Hepatocyte (in vitro differentiated cells): ENCODE results near the gene TMEM273. TPM values are rescaled to one million over a fixed set of nuclear protein-coding genes. Genes with fewer than 3 reads are reported as not detected.

ENCODE experiments used
- DNase-seq: peaks from one replicate; pipeline ENCODE4 v3.0.0-alpha.2; 2016; ENCODE audit warnings: low spot score
- H2AFZ ChIP-seq: fragments of 200-600 bp; sonication (generic); 2 replicates; pipeline ENCODE4 v1.6.0; 2016; ENCODE audit warnings: antibody characterized with exemption, mild to moderate bottlenecking
- H3K27ac ChIP-seq: fragments of 200-600 bp; sonication (generic); 2 replicates; pipeline ENCODE4 v1.5.1; 2016; ENCODE audit warnings: mild to moderate bottlenecking
- H3K27me3 ChIP-seq: fragments of 200-600 bp; sonication (generic); 2 replicates; pipeline ENCODE4 v1.6.1; 2016
- H3K36me3 ChIP-seq: fragments of 200-600 bp; sonication (generic); replicated peaks from 2 replicates; pipeline ENCODE4 v1.5.1; 2016; ENCODE audit warnings: low read depth; ENCODE audit not compliant: insufficient read depth
- H3K4me1 ChIP-seq: fragments of 200-600 bp; sonication (generic); 2 replicates; pipeline ENCODE4 v1.5.1; 2016; ENCODE audit warnings: mild to moderate bottlenecking, moderate library complexity; ENCODE audit not compliant: insufficient read depth
- H3K4me2 ChIP-seq: fragments of 200-600 bp; sonication (generic); 2 replicates; pipeline ENCODE4 v1.6.0; 2016
- H3K4me3 ChIP-seq: fragments of 200-600 bp; sonication (generic); 2 replicates; pipeline ENCODE4 v1.5.1; 2016; ENCODE audit warnings: mild to moderate bottlenecking
- H3K79me2 ChIP-seq: fragments of 200-600 bp; sonication (generic); 2 replicates; pipeline ENCODE4 v1.6.0; 2017; ENCODE audit warnings: mild to moderate bottlenecking
- H3K9me2 ChIP-seq: fragments of 200-600 bp; sonication (generic); replicated peaks from 2 replicates; pipeline ENCODE4 v1.6.0; 2017; ENCODE audit warnings: mild to moderate bottlenecking; ENCODE audit not compliant: insufficient read depth
- H3K9me3 ChIP-seq: fragments of 200-600 bp; sonication (generic); 2 replicates; pipeline ENCODE4 v1.5.1; 2016; ENCODE audit warnings: low read depth, mild to moderate bottlenecking
- H4K20me1 ChIP-seq: fragments of 200-600 bp; sonication (generic); 2 replicates; pipeline ENCODE4 v1.6.0; 2016; ENCODE audit warnings: mild to moderate bottlenecking; ENCODE audit not compliant: insufficient read depth, poor library complexity, severe bottlenecking
- CTCF ChIP-seq: fragments of 200-600 bp; sonication (generic); IDR thresholded peaks from 2 replicates; pipeline ENCODE4 v1.5.1; 2016; ENCODE audit warnings: antibody characterized with exemption, mild to moderate bottlenecking; ENCODE audit not compliant: poor library complexity
- EZH2 ChIP-seq: fragments of 200-600 bp; sonication (generic); IDR thresholded peaks from 2 replicates; pipeline ENCODE4 v1.6.1; 2016; ENCODE audit warnings: antibody characterized with exemption, mild to moderate bottlenecking, borderline replicate concordance
- EZH2phosphoT487 ChIP-seq: fragments of 200-600 bp; sonication (generic); IDR thresholded peaks from one replicate; pipeline ENCODE4 v1.6.1; 2018; ENCODE audit warnings: antibody characterized with exemption, mild to moderate bottlenecking, low read depth, moderate library complexity; ENCODE audit not compliant: unreplicated experiment, severe bottlenecking
- WGBS: methylation state at CpG from one replicate; pipeline ENCODE4 v1.1.6; 2016; ENCODE audit warnings: low lambda C conversion rate; ENCODE audit errors: missing lambda C conversion rate; 5-methylcytosine and 5-hydroxymethylcytosine counted together
- polyA plus RNA-seq: library from polyadenylated mRNA; unstranded; fragments of >200 nt; fragmentation: Nextera tagmentation; extraction: Ambion mirVana; gene quantifications from 2 replicates; pipeline ENCODE4 v1.2.1, GENCODE V29; 2016
- total RNA-seq: library from RNA; depleted of rRNA; stranded (reverse); fragments of >200 nt; gene quantifications from 2 replicates; pipeline ENCODE4 v1.2.3, GENCODE V29; 2014

The TMEM273 gene
- 0.27 and 1.2 TPM in 2 replicates for total RNA-seq
- 1.9 TPM in 1 of 2 replicates, not detected in the other for polyA plus RNA-seq

- H3K4me1 ChIP-seq, result no peaks in the 10 kb centered on the region
- H4K20me1 ChIP-seq, result no peaks in the 10 kb centered on the region
- no peak within 1 kb of the TSS for H2AFZ ChIP-seq
- WGBS, result 81% methylated on average over 9 of the region's 9 CpGs
- no peaks in the 10 kb centered on the region for H3K36me3 ChIP-seq
- peaks cover 4% of the 10 kb centered on the region for H3K27me3 ChIP-seq
- no peak for TF ChIP-seq EZH2
- no peak for TF ChIP-seq EZH2phosphoT487
- no peak for TF ChIP-seq CTCF
- H3K9me3 ChIP-seq, result no peaks in the 10 kb centered on the region
- DNase-seq, result no peak
- no peaks in the 10 kb centered on the region for H3K79me2 ChIP-seq
- no peak within 1 kb of the TSS for H3K4me3 ChIP-seq
- H3K9me2 ChIP-seq, result no peaks in the 10 kb centered on the region
- no peak within 1 kb of the TSS for H3K27ac ChIP-seq
- no peak within 1 kb of the TSS for H3K4me2 ChIP-seq
Observed at GRCh38 chr10:49187950-49188761, at the start of gene TMEM273. Gene TMEM273, minus strand, starts transcription at chr10:49188391. Its CDS starts 55 bp downstream, at chr10:49188336.

DNA sequence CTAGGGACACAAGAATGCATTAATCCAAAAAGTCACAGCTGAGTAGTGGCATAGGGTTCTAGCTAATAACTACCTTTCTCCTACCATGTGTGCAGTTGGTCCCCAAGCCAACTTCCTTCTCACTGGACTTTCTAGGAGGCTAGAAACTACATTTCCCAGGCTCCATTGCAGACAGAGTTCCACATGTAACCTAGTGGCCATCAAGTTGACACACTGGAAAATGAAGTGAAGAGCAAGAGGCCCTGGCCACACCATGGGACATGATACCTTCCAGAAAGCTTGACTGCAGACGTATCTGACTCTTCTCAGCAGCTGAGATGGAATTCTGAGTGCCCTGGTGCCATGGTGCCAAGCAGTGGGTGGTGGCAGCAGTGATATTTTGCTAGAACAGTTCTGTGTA lies 49.8 kb upstream of the TMEM273 start:
- Histone ChIP-seq H3K27ac (no peak overlapping the region), H3K27me3 (peaks cover 4% of the 10 kb centered on the region), H4K20me1 (no peaks in the 10 kb centered on the region), H3K4me2 (no peak overlapping the region), H3K4me3 (no peak overlapping the region), H3K36me3 (no peaks in the 10 kb centered on the region), H3K9me3 (no peaks in the 10 kb centered on the region), H2AFZ (no peak overlapping the region), H3K4me1 (no peaks in the 10 kb centered on the region), H3K79me2 (no peaks in the 10 kb centered on the region), H3K9me2 (no peaks in the 10 kb centered on the region)
- no peak for DNase-seq
- 58% methylated on average over 1 of the region's 1 CpG for WGBS
- no peak for TF ChIP-seq EZH2
- no peak for TF ChIP-seq EZH2phosphoT487

- no peaks in the 10 kb centered on the region for H3K4me1 ChIP-seq
- H3K4me2 ChIP-seq, result no peak overlapping the region
- no peak for DNase-seq
- H3K79me2 ChIP-seq, result no peaks in the 10 kb centered on the region
- no peak for TF ChIP-seq EZH2
- TF ChIP-seq EZH2phosphoT487, result no peak
- TF ChIP-seq CTCF, result no peak
- H3K36me3 ChIP-seq, result no peaks in the 10 kb centered on the region
- no peak overlapping the region for H3K4me3 ChIP-seq
- peaks cover 4% of the 10 kb centered on the region for H3K27me3 ChIP-seq
- no peak overlapping the region for H3K27ac ChIP-seq
- H2AFZ ChIP-seq, result no peak overlapping the region
- no peaks in the 10 kb centered on the region for H3K9me3 ChIP-seq
- H4K20me1 ChIP-seq, result no peaks in the 10 kb centered on the region
- H3K9me2 ChIP-seq, result no peaks in the 10 kb centered on the region
Observed at GRCh38 chr10:49235392-49235791, 47.2 kb upstream of the TMEM273 start.

GRCh38 chr10:49231086-49231820 lies 43.1 kb upstream of the TMEM273 start:
- Histone ChIP-seq H4K20me1 (no peaks in the 10 kb centered on the region), H3K9me2 (no peaks in the 10 kb centered on the region), H3K36me3 (no peaks in the 10 kb centered on the region), H3K27me3 (no peaks in the 10 kb centered on the region), H3K27ac (no peak overlapping the region), H3K4me1 (no peaks in the 10 kb centered on the region), H3K4me3 (no peak overlapping the region), H2AFZ (no peak overlapping the region), H3K9me3 (no peaks in the 10 kb centered on the region), H3K79me2 (no peaks in the 10 kb centered on the region), H3K4me2 (no peak overlapping the region)
- TF ChIP-seq EZH2 (no peak), CTCF (no peak)
- no peak for DNase-seq
- WGBS, result 61% methylated on average over 5 of the region's 5 CpGs
